ENCODE results near the gene APH1B. TPM values are rescaled to one million over a fixed set of nuclear protein-coding genes. Genes with fewer than 3 reads are reported as not detected.

The APH1B gene
- total and polyA plus RNA-seq, 2 donors (not counting 3 experiments of a cell fraction or from before 2014, with no cell fraction given): 14.6 to 24.6 TPM

DNA sequence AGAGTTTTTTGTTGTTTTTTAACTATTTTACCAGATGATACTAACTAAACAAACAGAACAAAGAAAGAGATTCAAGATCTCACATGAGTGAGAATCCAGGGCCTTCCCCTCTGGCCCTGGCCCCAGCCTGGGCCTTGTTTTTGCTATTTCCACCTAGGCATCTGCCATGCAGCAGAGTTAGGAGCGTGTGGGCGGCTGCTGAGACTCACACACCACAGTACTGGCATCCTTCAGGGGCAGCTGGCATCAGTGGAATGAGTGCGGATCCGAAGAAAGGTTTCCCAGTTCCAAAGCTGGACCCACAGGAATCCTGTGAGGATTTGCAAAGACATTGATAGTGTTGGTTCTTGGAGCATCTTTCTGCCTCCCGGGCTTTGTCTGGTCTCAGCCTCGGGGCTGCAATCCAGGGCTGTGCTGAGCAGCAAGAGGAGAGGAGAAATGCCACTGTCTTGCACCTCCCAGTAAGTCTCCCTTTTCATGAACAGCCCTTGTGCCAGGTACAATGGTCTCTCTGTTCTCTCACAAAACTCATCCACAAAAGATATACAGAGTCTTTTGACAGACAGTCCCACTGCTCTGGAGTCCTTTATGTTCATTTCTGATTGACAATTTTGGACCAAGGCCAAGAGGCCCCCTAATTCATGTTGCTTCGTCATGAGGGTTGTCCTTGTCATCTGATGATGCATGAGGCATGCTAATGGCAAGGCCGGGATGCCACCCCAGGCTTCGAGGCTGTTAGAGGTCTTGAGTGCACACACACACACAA is 46.6 kb downstream of the APH1B start:
- TF ChIP-seq POLR2A (IDR thresholded peaks at IDR 0.05; ENCODE audit: low read depth, low read length): no peak
- TF ChIP-seq EZH2 (IDR thresholded peaks at IDR 0.05; ENCODE audit: borderline replicate concordance, low read depth, low read length, severe bottlenecking): no peak
- no peak for TF ChIP-seq MYC (IDR thresholded peaks at IDR 0.05; ENCODE audit: low read depth, low read length)
- no peak for TF ChIP-seq CTCF (IDR thresholded peaks at IDR 0.05; ENCODE audit: extremely low read depth in 1 of 2, insufficient read depth in 1 of 2, low read depth in 1 of 2, low read length in 2 of 2)
- no peak for TF ChIP-seq POLR2AphosphoS5 (IDR thresholded peaks at IDR 0.05; ENCODE audit: insufficient read depth, low read depth, low read length)
- TF ChIP-seq FOS (IDR thresholded peaks at IDR 0.05; ENCODE audit: borderline replicate concordance, insufficient read depth, low read length): no peak
- TF ChIP-seq, protein P1, sequence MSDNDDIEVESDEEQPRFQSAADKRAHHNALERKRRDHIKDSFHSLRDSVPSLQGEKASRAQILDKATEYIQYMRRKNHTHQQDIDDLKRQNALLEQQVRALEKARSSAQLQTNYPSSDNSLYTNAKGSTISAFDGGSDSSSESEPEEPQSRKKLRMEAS (IDR thresholded peaks at IDR 0.05; ENCODE audit: insufficient read depth, insufficient read length): no peak
- Histone ChIP-seq H3K36me3 (ENCODE audit: control insufficient read depth in 2 of 2, extremely low read depth in 1 of 2, insufficient read depth in 2 of 2, low read length in 2 of 2) (no peaks in the 10 kb centered on the region), H3K9me3 (replicated peaks; ENCODE audit: control insufficient read depth, insufficient read depth, low read length) (no peaks in the 10 kb centered on the region), H3K9me1 (replicated peaks; ENCODE audit: control insufficient read depth, extremely low read depth, insufficient read depth, low read length) (no peaks in the 10 kb centered on the region), H3K4me1 (ENCODE audit: control insufficient read depth, extremely low read depth, insufficient read depth, low read length) (no peaks in the 10 kb centered on the region), H3K4me2 (ENCODE audit: insufficient read depth, low read length) (no peak overlapping the region), H2AFZ (ENCODE audit: low read depth, low read length) (no peak overlapping the region), H3K27me3 (ENCODE audit: control insufficient read depth in 2 of 2, insufficient read depth in 2 of 2, low read length in 2 of 2) (no peaks in the 10 kb centered on the region), H3K27ac (ENCODE audit: insufficient read depth, low read depth, low read length) (no peak overlapping the region), H3K4me3 (replicated peaks in 1 of 3; ENCODE audit: insufficient read depth in 1 of 3, low read depth in 1 of 3, low read length in 3 of 3) (no peak overlapping the region), H4K20me1 (replicated peaks; ENCODE audit: control insufficient read depth, extremely low read depth, insufficient read depth, low read length) (no peaks in the 10 kb centered on the region), H3K79me2 (ENCODE audit: control insufficient read depth, insufficient read depth, low read length) (no peaks in the 10 kb centered on the region), H3K9ac (replicated peaks; ENCODE audit: extremely low read depth, insufficient read depth, low read length) (no peak overlapping the region)
- BruUV-seq (replicated peaks): no TSS peak
- intact Hi-C loops (cut with micrococcal nuclease) (no loop called here), dilution Hi-C loops (cut with MboI; ENCODE audit: extremely low pct_ligation_motif_present, low sequenced_read_pairs) (no loop called here)
- CTCF ChIA-PET: interaction anchor here (0.9 kb wide), 1 partner anchor 12 kb away, joined by 3 read pairs; no protein-coding TSS in a partner anchor
- POLR2A ChIA-PET: no interaction called here
- FAIRE-seq (no peak), DNase-seq (ENCODE audit: low read depth, low spot score) (no peak)
